Activated CD4-positive, alpha-beta T cell treated with anti-CD3 and anti-CD28 coated beads for 24 hours (primary cell): ENCODE results near the gene FANCB.

Experiments used
- DNase-seq, 2 donors: peaks; one replicate each; pipeline ENCODE4 v3.0.0-alpha.2; 2020; ENCODE audit warnings: low read depth in 2 of 2

Gene FANCB

DNA sequence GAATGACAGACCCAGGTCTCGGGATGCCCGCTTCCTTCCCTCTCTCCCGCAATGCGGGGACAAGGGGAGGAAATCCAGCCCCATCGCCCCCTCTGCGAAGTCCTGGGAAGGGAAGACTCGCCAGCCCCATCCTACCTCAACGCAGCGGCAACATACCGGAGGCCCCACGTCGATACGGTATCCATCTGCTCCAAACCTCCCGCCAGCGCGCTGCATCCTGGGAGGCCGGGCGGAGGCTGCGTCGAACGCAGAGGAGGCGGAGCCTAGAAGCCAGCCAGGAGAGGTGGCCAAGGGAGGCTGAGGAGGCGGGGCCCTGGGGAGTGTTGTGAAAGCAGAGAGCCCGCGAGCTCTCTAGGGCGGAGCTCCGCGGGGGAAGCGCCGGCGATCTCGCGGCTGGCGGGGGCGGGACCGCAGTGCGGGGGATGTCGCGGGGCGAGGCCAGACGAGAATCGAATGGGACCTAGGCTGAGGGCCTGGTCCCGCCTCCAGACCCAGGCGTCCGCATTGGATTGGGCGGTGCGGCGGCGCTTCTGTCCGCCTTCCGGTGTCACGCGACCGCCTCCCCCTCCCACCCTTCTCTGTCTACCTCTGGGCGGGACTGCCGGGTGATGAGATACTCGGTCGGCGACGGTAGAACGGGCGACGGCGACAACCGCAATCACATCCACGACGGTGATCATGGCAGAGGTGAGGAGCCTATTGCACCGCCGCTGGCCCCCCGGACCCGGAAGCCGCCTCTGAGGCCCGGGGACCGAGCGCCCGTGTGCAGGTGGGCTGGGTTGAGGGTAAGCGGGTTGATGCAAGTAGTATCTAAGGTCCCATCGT, at the start of gene FANCB, which contains the start of gene MOSPD2:
Gene FANCB (minus strand): TSS at position 219 of the 825 bp plus-strand sequence. CDS start 7,559 bp downstream, outside the sequence.
Gene MOSPD2 (plus strand): TSS at position 571 of the 825 bp plus-strand sequence. CDS start 108 bp downstream, at position 679.
- peak; percentile 81 to 82 for DNase-seq

- no peak for DNase-seq
Measured at GRCh38 chrX:14922437-14922836, 49.6 kb upstream of the FANCB start.

DNA sequence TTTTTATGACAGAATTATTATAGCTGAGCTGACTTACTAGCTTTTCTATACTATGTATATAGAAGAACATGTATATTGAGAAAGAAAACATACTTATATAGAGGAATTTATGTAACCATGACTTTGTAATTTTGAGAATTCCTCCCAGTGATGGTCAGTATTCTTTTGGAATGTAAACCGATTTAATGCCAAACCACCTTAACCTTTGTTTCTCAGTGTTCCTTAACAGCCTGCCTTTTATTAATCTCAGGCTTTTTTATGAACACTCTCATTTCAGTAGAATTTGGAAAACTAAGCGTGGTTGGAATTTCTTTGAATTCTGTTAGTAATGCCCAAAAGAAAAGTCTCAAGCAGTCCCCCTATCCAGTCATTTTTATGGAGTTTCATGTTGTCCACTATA, 47.3 kb upstream of the FANCB start:
- no peak for DNase-seq

- no peak for DNase-seq
Measured at GRCh38 chrX:14919407-14919806, 46.5 kb upstream of the FANCB start.

DNA sequence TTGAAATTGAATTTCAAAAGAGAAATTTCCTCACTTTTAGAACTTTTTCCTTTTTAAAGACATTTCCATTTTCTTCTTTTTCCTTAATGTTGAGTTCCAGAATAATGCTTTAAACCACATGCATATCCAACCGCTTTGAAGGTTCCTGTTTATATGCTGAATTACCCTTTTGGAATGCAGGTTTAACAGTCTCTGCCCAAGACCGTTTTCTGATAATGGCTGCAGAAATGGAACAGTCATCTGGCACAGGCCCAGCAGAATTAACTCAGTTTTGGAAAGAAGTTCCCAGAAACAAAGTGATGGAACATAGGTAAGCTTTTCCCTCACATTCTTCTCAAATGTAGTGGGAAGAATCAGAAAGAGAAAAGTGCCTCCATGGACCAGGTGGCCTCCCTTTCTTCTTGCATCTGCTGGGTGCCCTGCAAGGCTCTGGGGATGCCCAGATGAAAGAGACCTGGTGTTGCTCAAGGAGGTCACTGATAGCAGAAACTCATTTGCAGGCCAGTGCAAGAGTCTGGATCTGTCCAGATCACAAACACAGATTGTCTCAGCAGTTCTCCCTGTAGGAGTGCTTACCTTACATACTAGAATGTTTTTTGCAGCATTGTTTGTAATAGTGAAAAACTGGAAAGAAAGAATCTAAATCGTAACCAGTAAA, 43.3 kb upstream of the FANCB start:
- DNase-seq: no peak

DNA sequence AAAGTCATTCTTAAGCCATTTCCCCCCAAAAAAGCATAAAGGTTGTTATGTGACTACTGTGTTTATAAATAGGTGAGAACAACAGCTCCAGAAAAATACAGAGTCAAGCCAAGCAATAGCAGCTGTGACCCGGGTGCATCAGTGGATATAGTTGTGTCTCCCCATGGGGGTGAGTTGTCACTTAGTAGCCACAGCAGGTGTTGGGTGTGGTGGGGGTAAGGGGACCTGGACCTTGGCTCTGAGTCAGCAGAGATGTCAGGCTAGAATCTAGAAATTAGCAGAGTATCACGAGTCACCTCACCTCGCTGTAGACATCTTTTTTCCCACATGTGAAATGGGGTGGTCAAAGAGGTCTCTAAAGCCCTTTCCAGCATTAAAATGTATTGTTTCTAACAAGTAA, 42.7 kb upstream of the FANCB start:
- DNase-seq: no peak

- DNase-seq: no peak
Measured at GRCh38 chrX:14913241-14913640, 40.4 kb upstream of the FANCB start.

DNA sequence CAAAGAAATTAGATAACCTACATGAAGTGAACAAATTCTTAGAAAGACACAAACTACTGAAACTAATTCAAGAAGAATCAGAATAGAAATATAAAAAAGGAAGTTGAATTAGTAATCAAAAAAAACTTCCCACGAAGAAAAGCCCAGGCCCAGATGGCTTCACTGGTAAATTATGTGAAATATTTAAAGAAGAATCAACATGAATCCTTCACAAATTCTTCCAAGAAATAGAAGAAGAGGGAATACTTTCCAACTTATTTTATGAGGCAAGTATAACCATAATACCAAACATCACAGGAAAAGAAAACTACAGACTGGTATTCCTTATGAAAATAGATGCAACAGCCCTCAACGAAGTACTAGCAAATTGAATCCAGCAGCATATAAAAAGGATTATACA, 31.0 kb upstream of the FANCB start:
- DNase-seq: no peak

DNA sequence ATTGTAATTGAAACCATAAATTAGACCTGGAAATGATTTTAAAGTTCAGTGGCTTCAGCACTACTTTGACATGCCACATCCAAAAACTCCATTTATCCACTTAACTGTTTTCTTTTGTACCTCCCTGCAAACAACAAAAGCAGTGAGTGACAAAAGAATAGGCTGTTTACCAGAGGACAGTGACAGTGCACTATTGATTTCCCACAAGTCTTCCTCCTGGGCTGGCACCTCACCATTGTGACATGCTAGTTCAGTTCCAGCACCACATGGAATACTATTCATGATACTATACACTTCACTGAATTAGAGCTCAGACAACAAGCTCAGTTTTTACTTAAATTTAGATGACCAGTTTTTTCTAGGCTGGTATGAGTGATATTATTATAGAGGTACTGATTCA, 29.7 kb upstream of the FANCB start:
- DNase-seq: no peak

DNA sequence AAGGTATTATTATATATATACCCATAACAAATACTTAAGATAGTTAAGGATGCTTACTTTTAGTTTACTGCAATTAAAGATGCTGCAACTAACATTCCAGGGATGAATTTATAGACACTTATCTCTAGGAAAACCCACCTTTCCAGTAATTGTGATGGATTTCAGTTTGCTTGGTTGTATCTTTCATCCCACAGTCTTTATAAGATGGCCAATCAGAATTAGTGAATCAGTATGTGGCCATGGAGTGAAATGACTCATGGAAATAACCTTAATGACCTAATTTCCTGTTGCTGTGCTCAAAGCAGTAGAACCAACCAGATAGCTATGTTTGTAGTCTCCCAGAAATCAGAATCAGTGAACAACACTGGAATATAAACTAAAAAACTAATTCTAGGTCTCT, 26.7 kb upstream of the FANCB start:
- no peak for DNase-seq

DNA sequence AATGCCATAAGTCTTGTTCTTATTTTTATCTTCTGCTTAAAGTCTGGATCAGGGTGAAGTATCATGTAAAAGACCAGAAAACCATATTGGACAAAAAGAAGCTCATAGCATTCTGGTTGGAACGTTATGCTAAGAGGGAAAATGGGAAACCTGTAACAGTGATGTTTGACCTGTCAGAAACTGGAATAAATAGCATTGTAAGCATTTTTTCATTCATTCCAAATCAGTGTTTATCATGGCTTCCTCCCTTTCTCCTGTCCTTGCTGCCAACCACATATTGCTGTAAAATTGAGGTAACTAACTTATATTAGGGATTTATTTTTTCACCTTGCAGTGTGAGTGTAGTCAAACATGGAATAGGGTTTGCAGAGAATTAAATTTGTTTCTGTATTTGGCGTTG, 24.2 kb upstream of the FANCB start:
- no peak for DNase-seq

- no peak for DNase-seq
Measured at GRCh38 chrX:14896273-14896672, 23.4 kb upstream of the FANCB start.

DNA sequence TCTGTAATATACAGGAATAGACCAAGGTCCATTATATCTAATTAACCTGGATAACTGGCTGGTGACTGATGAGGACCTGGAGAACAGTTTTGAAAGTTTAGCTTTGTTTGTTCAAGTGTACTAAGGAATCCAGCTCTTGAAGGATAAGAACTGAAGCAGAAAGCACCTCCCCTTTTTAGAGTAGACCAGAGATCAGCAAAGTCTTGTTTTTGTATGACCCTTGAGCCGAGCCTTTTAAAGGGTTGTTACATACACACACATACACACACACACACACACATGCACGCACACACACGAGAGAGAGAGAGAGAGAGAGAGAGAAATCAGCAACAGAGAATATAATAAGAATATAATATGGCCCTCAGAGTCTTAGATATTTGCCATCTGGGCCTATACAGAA, 13.4 kb upstream of the FANCB start:
- no peak for DNase-seq

GRCh38 chrX:14884714-14885113, 11.8 kb upstream of the FANCB start:
- DNase-seq: no peak

DNA sequence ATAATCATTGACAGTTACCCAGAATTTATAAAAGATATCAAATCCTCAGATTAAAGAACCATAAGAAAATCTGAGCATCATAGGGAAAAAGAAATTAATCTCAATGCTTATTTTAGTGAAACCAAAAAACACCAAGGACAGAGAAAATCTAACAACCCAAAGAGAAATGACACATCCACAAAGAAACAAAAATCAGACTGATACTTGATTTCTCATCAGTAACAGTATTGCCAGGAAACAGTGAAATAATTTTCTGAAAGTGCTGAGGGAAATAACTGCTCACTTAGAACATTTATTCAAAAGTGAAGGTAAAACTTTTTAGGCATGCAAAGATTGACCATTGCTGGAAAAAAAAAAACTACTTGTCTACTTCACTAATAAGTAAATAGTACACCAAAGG, 11.0 kb upstream of the FANCB start:
- DNase-seq: no peak

DNA sequence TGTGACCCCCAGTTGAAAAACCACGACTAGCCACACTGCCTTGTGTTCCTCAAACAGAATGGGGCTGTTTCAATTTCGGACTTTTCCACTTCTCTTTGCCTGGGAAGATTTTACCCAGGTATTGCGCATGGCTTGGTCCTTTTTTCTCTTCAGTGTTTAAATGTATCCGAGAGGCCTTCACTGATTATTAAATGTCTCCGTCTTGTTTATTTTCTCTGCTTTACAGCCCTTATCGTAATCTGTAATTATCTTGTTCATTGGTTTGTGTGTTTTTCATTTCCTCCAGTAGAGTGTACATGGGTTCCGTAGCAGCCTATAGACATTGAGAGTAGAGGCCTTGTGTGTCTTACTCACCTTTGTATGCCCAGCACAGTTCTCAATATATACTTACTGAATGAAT, 2.8 kb upstream of the FANCB start:
- DNase-seq: no peak

GRCh38 chrX:14873676-14874049, 794 bp upstream of the FANCB start:
- no peak for DNase-seq

DNA sequence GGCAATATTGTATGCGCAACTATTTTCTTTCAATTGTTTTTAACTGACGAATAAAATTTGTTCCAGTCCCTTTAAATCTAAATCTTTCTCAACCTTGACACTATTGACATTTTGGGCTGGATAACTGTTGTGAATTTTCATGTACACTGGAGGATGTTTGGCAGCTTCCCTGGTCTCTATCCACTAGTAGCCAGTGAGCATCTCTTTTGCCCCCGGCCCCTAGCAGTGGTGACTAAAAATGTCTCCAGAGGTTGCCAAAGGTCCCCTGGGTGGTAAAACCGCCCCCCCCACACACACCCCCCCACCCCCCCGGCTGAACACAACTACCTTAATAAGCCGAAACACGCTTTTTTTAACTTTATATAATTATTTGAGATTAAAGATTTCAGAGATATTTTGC, 514 bp downstream of the FANCB start:
- DNase-seq: no peak

DNA sequence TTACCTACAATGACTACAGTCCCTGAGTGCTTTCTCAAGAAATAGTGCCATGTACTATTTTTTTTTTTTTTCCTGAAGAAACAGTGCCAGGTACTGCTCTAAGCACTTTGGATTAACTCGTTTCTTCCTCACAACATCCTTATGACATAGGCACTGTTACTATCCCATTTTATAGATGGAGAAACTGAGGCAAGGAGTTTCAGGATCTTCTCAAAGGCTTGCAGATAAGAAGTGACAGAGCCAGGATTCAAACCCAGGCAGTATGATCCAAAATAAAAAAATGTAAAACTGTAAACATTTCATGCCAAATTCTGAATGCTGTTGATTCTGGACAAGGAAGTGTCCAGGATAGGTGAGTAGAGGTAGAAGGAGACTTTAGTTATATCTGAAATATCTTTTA, 1.1 kb downstream of the FANCB start:
- DNase-seq: no peak

DNA sequence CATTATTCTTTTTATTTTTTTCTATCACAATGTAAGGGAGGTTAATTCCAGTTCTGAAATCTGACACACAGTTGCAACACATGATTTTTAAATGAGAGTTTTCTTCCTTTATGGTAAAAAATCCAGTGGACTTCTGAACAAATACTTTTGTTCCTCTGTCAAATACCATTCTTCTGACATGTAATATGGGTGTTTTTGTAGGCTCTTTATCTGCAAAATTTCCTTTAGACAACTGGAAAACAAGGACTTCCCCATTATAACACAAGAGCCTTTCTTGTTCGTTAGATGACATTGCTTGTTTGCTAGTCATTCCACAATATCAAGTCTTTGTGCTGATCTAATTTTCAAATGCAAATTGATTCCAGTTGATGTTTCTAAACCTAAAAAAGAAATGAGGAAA, 7.7 kb downstream of the FANCB start:
- no peak for DNase-seq

- DNase-seq: no peak
Measured at GRCh38 chrX:14864631-14865030, 8.2 kb downstream of the FANCB start.

- DNase-seq: no peak
Measured at GRCh38 chrX:14851526-14851925, 21.3 kb downstream of the FANCB start.

- DNase-seq: no peak
Measured at GRCh38 chrX:14843666-14844065, 29.2 kb downstream of the FANCB start.
